Suprapubic skin (tissue), 4 donors: Measurements from ENCODE around the gene KRT35. TPM values are rescaled to one million over a fixed set of nuclear protein-coding genes. Genes with fewer than 3 reads are reported as not detected.

Experiments
- DNase-seq, 2 donors: peaks; one replicate each; pipeline ENCODE4 v3.0.0-alpha.2; 2019; ENCODE audit warnings: low spot score in 2 of 2
- H3K27ac ChIP-seq: fragments of 200-600 bp; sonication (generic); one replicate; pipeline ENCODE4 v1.5.1; 2019
- H3K27me3 ChIP-seq: fragments of 200-600 bp; sonication (generic); one replicate; pipeline ENCODE4 v1.5.1; 2019
- H3K36me3 ChIP-seq: fragments of 200-600 bp; sonication (generic); one replicate; pipeline ENCODE4 v1.5.1; 2019
- H3K4me1 ChIP-seq: fragments of 200-600 bp; sonication (generic); one replicate; pipeline ENCODE4 v1.5.1; 2019
- H3K4me3 ChIP-seq: fragments of 200-600 bp; sonication (generic); one replicate; pipeline ENCODE4 v1.5.1; 2019; ENCODE audit warnings: mild to moderate bottlenecking
- H3K9me3 ChIP-seq: fragments of 200-600 bp; sonication (generic); one replicate; pipeline ENCODE4 v1.5.1; 2019
- CTCF ChIP-seq, 2 donors: fragments of 200-600 bp in 1 of 2; fragments of 450-650 bp in 1 of 2; sonication (generic) in 1 of 2; IDR thresholded peaks; one replicate each; pipeline ENCODE4 v1.5.1; 2016 to 2019; ENCODE audit warnings: antibody characterized with exemption in 2 of 2, mild to moderate bottlenecking in 1 of 2, moderate library complexity in 1 of 2
- EP300 ChIP-seq: sonication (generic); formaldehyde crosslinking; IDR thresholded peaks from one replicate; pipeline ENCODE4 v1.6.1; 2017; ENCODE audit warnings: antibody characterized with exemption
- POLR2A ChIP-seq, 2 donors: fragments of 450-650 bp; IDR thresholded peaks; one replicate each; pipeline ENCODE4 v1.6.1; 2017; ENCODE audit warnings: antibody characterized with exemption in 2 of 2, mild to moderate bottlenecking in 2 of 2, moderate library complexity in 2 of 2
- POLR2AphosphoS5 ChIP-seq, 3 donors: sonication (generic); formaldehyde crosslinking; IDR thresholded peaks; one replicate each; pipeline ENCODE4 v1.6.1; 2017; ENCODE audit warnings: antibody characterized with exemption in 3 of 3
- WGBS: methylation state at CpG from one replicate; pipeline ENCODE4 v1.1.5; 2018; 5-methylcytosine and 5-hydroxymethylcytosine counted together
- total RNA-seq, 4 donors: library from RNA; depleted of rRNA; stranded (reverse); fragments of >200 nt; gene quantifications; one replicate each; pipeline ENCODE4 v1.1.0, GENCODE V29; 2016

Gene KRT35
- total RNA-seq, 4 donors from 2014 or later, result 2.5 to 156 (median 38.8) TPM

GRCh38 chr17:41504246-41504977 is 23.5 kb upstream of the KRT35 start:
- TF ChIP-seq POLR2AphosphoS5 (IDR thresholded peaks at IDR 0.05) (no peak), CTCF (IDR thresholded peaks at IDR 0.05) (no peak), EP300 (no peak), POLR2A (IDR thresholded peaks at IDR 0.05) (no peak)
- WGBS, result 40% methylated on average over 8 of the region's 8 CpGs
- no peak for DNase-seq
- Histone ChIP-seq H3K4me3 (no peak overlapping the region), H3K9me3 (no peaks in the 10 kb centered on the region), H3K27ac (no peak overlapping the region), H3K36me3 (no peaks in the 10 kb centered on the region), H3K27me3 (peaks cover 3% of the 10 kb centered on the region), H3K4me1 (peaks cover 3% of the 10 kb centered on the region)

- no peaks in the 10 kb centered on the region for H3K36me3 ChIP-seq
- TF ChIP-seq EP300 (no peak), POLR2AphosphoS5 (IDR thresholded peaks at IDR 0.05) (no peak), CTCF (IDR thresholded peaks at IDR 0.05) (no peak), POLR2A (IDR thresholded peaks at IDR 0.05) (no peak)
- 86% methylated on average over 9 of the region's 9 CpGs for WGBS
- no peaks in the 10 kb centered on the region for H3K9me3 ChIP-seq
- H3K27ac ChIP-seq, result no peak overlapping the region
- no peak overlapping the region for H3K4me3 ChIP-seq
- peaks cover 13% of the 10 kb centered on the region for H3K4me1 ChIP-seq
- H3K27me3 ChIP-seq, result peaks cover 3% of the 10 kb centered on the region
- DNase-seq, result no peak
Measured at GRCh38 chr17:41503202-41503601, 22.3 kb upstream of the KRT35 start.

GRCh38 chr17:41500131-41500911 is 19.4 kb upstream of the KRT35 start:
- no peaks in the 10 kb centered on the region for H3K36me3 ChIP-seq
- H3K27ac ChIP-seq, result no peak overlapping the region
- H3K4me1 ChIP-seq, result peaks cover 24% of the 10 kb centered on the region
- H3K27me3 ChIP-seq, result peaks cover 3% of the 10 kb centered on the region
- TF ChIP-seq CTCF (IDR thresholded peaks at IDR 0.05) (no peak), POLR2A (IDR thresholded peaks at IDR 0.05) (no peak), POLR2AphosphoS5 (IDR thresholded peaks at IDR 0.05) (no peak), EP300 (no peak)
- WGBS, result 74% methylated on average over 15 of the region's 15 CpGs
- H3K9me3 ChIP-seq, result no peaks in the 10 kb centered on the region
- no peak for DNase-seq
- H3K4me3 ChIP-seq, result no peak overlapping the region

GRCh38 chr17:41499714-41500113 is 18.8 kb upstream of the KRT35 start:
- H3K27ac ChIP-seq, result no peak overlapping the region

More at GRCh38 chr17:41499714-41500113, 18.8 kb upstream of the KRT35 start:
- TF ChIP-seq POLR2A (IDR thresholded peaks at IDR 0.05) (no peak), CTCF (IDR thresholded peaks at IDR 0.05) (no peak), POLR2AphosphoS5 (IDR thresholded peaks at IDR 0.05) (no peak), EP300 (no peak)
- Histone ChIP-seq H3K4me1 (peaks cover 24% of the 10 kb centered on the region), H3K4me3 (no peak overlapping the region), H3K27me3 (peaks cover 3% of the 10 kb centered on the region), H3K9me3 (no peaks in the 10 kb centered on the region), H3K36me3 (no peaks in the 10 kb centered on the region)
- DNase-seq, result no peak
- 84% methylated on average over 5 of the region's 5 CpGs for WGBS
